ENCODE results near the gene PDAP1. TPM values are rescaled to one million over a fixed set of nuclear protein-coding genes. Genes with fewer than 3 reads are reported as not detected.

The PDAP1 gene
- total and polyA plus RNA-seq, 2 of the 13 experiments (the other 11 are each of a cell fraction or from before 2014, with no cell fraction given): 13.0 to 100 TPM

- TF ChIP-seq ZHX1 (CRISPR knock-in tag; IDR thresholded peaks at IDR 0.05; ENCODE audit: low read depth) (no peak), TERF1 (CRISPR knock-in tag; IDR thresholded peaks at IDR 0.05) (no peak), TP53 (CRISPR knock-in tag; conservative IDR thresholded peaks at IDR 0.05) (no peak), ZNF543 (CRISPR knock-in tag; IDR thresholded peaks at IDR 0.05) (0 out of 2 replicates have a peak, but pooled peaks have one; percentile 16), JUNB (CRISPR knock-in tag; IDR thresholded peaks at IDR 0.05; ENCODE audit: borderline replicate concordance) (no peak), PLRG1 (conservative IDR thresholded peaks at IDR 0.05) (no peak), TAF1 (CRISPR knock-in tag; IDR thresholded peaks at IDR 0.05) (no peak), MXI1 (IDR thresholded peaks at IDR 0.05; ENCODE audit: borderline replicate concordance, low read depth, low read length) (no peak), SP140L (CRISPR knock-in tag; IDR thresholded peaks at IDR 0.05; ENCODE audit: borderline replicate concordance) (no peak), SP2 (CRISPR knock-in tag; IDR thresholded peaks at IDR 0.05) (no peak), ZNF639 (CRISPR knock-in tag; conservative IDR thresholded peaks at IDR 0.05) (no peak), CC2D1A (CRISPR knock-in tag; IDR thresholded peaks at IDR 0.05) (no peak), CREM (IDR thresholded peaks at IDR 0.05) (peak; percentile 27; the same call in 1 of the 2 replicates), CREM (CRISPR knock-in tag; IDR thresholded peaks at IDR 0.05) (no peak), ETV5 (CRISPR knock-in tag; IDR thresholded peaks at IDR 0.05; ENCODE audit: borderline replicate concordance) (no peak; the same call in 1 of the 2 replicates), ZNF512 (CRISPR knock-in tag; IDR thresholded peaks at IDR 0.05) (no peak), PHB2 (IDR thresholded peaks at IDR 0.05; ENCODE audit: partially characterized antibody) (no peak), RFX3 (CRISPR knock-in tag; IDR thresholded peaks at IDR 0.05) (no peak), KLF13 (CRISPR knock-in tag; IDR thresholded peaks at IDR 0.05) (no peak), ZNF883 (CRISPR knock-in tag; IDR thresholded peaks at IDR 0.05; ENCODE audit: not compliant biosample characterization) (no peak), HOXD1 (CRISPR knock-in tag; IDR thresholded peaks at IDR 0.05) (no peak), ZNF20 (CRISPR knock-in tag; IDR thresholded peaks at IDR 0.05) (no peak), ZNF513 (CRISPR knock-in tag; conservative IDR thresholded peaks at IDR 0.05) (no peak), TRIM24 (CRISPR knock-in tag; IDR thresholded peaks at IDR 0.05) (no peak), ZNF629 (CRISPR knock-in tag; conservative IDR thresholded peaks at IDR 0.05) (0 out of 2 replicates have a peak, but pooled peaks have one; percentile 29)
These were observed 26.7 kb downstream of the PDAP1 start (continued) for GRCh38 chr7:99381664-99382075.
